OCI-LY1 (cell line): ENCODE results near the gene GLS.
"Not testable (repeated sequence)": the region's sequence is repeated elsewhere in the genome, so short reads cannot be mapped to it uniquely, and the experiment has no call there.

Source experiments
- H2AFZ ChIP-seq: fragments of 200-600 bp; sonication (generic), shearing (Covaris generic); 2 replicates; pipeline ENCODE4 v1.6.0; 2014; ENCODE audit warnings: antibody characterized with exemption, mild to moderate bottlenecking, low read length
- H3F3A ChIP-seq: fragments of 200-600 bp; sonication (generic), shearing (Covaris generic); 2 replicates; pipeline ENCODE4 v1.6.0; 2014; ENCODE audit warnings: mild to moderate bottlenecking, antibody characterized with exemption, low read length, moderate library complexity; ENCODE audit not compliant: insufficient read depth
- H3K27ac ChIP-seq: fragments of 200-600 bp; sonication (generic); 2 replicates; pipeline ENCODE4 v1.5.1; 2014; ENCODE audit warnings: low read length, mixed run types, mild to moderate bottlenecking, low read depth; ENCODE audit not compliant: poor library complexity, severe bottlenecking
- H3K27me3 ChIP-seq: fragments of 200-600 bp; sonication (generic); 2 replicates; pipeline ENCODE4 v1.6.0; 2014; ENCODE audit warnings: antibody characterized with exemption, mild to moderate bottlenecking, low read length, moderate library complexity; ENCODE audit not compliant: insufficient read depth
- H3K36me3 ChIP-seq: fragments of 200-600 bp; sonication (generic); 2 replicates; pipeline ENCODE4 v1.6.1; 2014; ENCODE audit warnings: mild to moderate bottlenecking, antibody characterized with exemption, low read length, moderate library complexity, mixed read lengths; ENCODE audit not compliant: insufficient read depth
- H3K4me1 ChIP-seq: fragments of 200-600 bp; sonication (generic); 2 replicates; pipeline ENCODE4 v1.5.1; 2014; ENCODE audit warnings: mild to moderate bottlenecking, low read length, moderate library complexity; ENCODE audit not compliant: insufficient read depth, severe bottlenecking
- H3K4me2 ChIP-seq: fragments of 200-600 bp; sonication (generic), shearing (Covaris generic); 2 replicates; pipeline ENCODE4 v1.6.1; 2014; ENCODE audit warnings: low read length
- H3K4me3 ChIP-seq: fragments of 200-600 bp; sonication (generic); 2 replicates; pipeline ENCODE4 v1.5.1; 2014; ENCODE audit warnings: low read length, low read depth, mild to moderate bottlenecking, mixed read lengths; ENCODE audit not compliant: poor library complexity, severe bottlenecking
- H3K79me2 ChIP-seq: fragments of 200-600 bp; shearing (Covaris generic); 2 replicates; pipeline ENCODE4 v1.6.1; 2016; ENCODE audit warnings: mixed run types, low read length, mixed read lengths; ENCODE audit not compliant: insufficient read depth
- H3K9ac ChIP-seq: fragments of 200-600 bp; sonication (generic), shearing (Covaris generic); 2 replicates; pipeline ENCODE4 v1.6.1; 2014; ENCODE audit warnings: mild to moderate bottlenecking, low read length, mixed read lengths
- H3K9me2 ChIP-seq: fragments of 200-600 bp; sonication (generic), shearing (Covaris generic); 2 replicates; pipeline ENCODE4 v1.6.1; 2014; ENCODE audit warnings: low read depth, mild to moderate bottlenecking, low read length, mixed read lengths
- H3K9me3 ChIP-seq: fragments of 200-600 bp; shearing (Covaris generic); 2 replicates; pipeline ENCODE4 v1.6.1; 2014; ENCODE audit warnings: low read length, mixed read lengths
- H4K20me1 ChIP-seq: fragments of 200-600 bp; sonication (generic), shearing (Covaris generic); 2 replicates; pipeline ENCODE4 v1.6.0; 2016; ENCODE audit warnings: mild to moderate bottlenecking, low read length; ENCODE audit not compliant: insufficient read depth
- EZH2 ChIP-seq: fragments of 200-600 bp; sonication (generic), shearing (Covaris generic); IDR thresholded peaks from 2 replicates; pipeline ENCODE4 v1.8.0; 2017; ENCODE audit warnings: borderline replicate concordance, mixed run types, mild to moderate bottlenecking, antibody characterized with exemption, low read length, moderate library complexity, mixed read lengths
- TF ChIP-seq, protein P1 (sequence below): fragments of 200-600 bp; sonication (generic), shearing (Covaris generic); IDR thresholded peaks from 2 replicates; pipeline ENCODE4 v1.5.1; 2017; ENCODE audit warnings: mild to moderate bottlenecking, antibody characterized with exemption, low read length, moderate library complexity, mixed read lengths

GLS gene

DNA sequence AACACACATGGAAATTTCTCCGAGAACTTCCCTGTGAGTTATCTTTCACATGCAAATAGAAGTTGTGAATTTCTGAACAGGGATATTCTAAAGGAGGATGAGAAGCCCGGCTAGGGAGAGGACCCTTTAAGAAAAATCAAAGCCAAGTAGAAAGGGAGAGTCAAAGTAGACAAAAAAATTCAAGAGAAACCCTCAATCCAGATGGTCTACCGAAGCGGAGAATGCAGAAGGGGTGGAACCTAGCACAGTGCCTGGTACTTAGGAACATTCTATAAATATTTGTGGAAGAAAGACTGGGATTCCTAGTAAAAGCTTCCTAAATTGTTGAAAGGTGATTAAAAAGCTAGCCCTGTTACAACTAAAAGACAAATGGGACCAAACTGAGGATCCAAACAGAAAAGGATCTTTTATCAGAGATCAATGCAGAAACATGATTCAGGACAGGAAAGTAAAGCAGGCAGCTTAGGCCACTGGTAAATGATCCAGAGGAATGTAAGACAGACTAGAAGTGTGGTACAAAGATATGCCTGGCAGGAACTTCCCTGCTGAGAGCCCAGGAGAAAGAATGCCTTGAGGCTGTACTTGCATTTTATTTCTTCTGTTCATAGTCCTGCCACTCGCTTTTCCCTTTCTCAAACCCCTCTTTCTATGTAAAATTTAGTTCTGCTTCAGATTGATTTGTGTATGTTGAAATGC is 19.5 kb upstream of the GLS start:
- Histone ChIP-seq H3K9me2 (no peaks in the 10 kb centered on the region), H3K4me3 (no peak overlapping the region), H3K4me1 (no peaks in the 10 kb centered on the region), H3K79me2 (no peaks in the 10 kb centered on the region), H3K9me3 (no peaks in the 10 kb centered on the region), H3K4me2 (no peak overlapping the region), H3K27ac (no peak overlapping the region), H3K27me3 (no peaks in the 10 kb centered on the region), H3F3A (no peaks in the 10 kb centered on the region), H3K9ac (no peak overlapping the region), H3K36me3 (no peaks in the 10 kb centered on the region), H4K20me1 (no peaks in the 10 kb centered on the region), H2AFZ (no peak overlapping the region)
- TF ChIP-seq, protein P1, sequence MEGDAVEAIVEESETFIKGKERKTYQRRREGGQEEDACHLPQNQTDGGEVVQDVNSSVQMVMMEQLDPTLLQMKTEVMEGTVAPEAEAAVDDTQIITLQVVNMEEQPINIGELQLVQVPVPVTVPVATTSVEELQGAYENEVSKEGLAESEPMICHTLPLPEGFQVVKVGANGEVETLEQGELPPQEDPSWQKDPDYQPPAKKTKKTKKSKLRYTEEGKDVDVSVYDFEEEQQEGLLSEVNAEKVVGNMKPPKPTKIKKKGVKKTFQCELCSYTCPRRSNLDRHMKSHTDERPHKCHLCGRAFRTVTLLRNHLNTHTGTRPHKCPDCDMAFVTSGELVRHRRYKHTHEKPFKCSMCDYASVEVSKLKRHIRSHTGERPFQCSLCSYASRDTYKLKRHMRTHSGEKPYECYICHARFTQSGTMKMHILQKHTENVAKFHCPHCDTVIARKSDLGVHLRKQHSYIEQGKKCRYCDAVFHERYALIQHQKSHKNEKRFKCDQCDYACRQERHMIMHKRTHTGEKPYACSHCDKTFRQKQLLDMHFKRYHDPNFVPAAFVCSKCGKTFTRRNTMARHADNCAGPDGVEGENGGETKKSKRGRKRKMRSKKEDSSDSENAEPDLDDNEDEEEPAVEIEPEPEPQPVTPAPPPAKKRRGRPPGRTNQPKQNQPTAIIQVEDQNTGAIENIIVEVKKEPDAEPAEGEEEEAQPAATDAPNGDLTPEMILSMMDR = no peak
- TF ChIP-seq EZH2 = no peak

GRCh38 chr2:190862128-190862527 is 18.5 kb upstream of the GLS start:
- not testable (repeated sequence) for H3K9me3 ChIP-seq, H3K9ac ChIP-seq, H3K79me2 ChIP-seq, H2AFZ ChIP-seq, H3K27ac ChIP-seq, H3K36me3 ChIP-seq, H4K20me1 ChIP-seq, H3K9me2 ChIP-seq, H3K4me2 ChIP-seq, H3K27me3 ChIP-seq, H3F3A ChIP-seq, H3K4me1 ChIP-seq, H3K4me3 ChIP-seq

- Histone ChIP-seq H3K79me2 (no peaks in the 10 kb centered on the region), H3K27ac (no peak overlapping the region), H3K27me3 (no peaks in the 10 kb centered on the region), H4K20me1 (no peaks in the 10 kb centered on the region), H3F3A (no peaks in the 10 kb centered on the region), H2AFZ (no peak overlapping the region), H3K9ac (no peak overlapping the region), H3K36me3 (no peaks in the 10 kb centered on the region; the same call in 1 of the 2 replicates), H3K4me3 (no peak overlapping the region), H3K9me2 (no peaks in the 10 kb centered on the region), H3K9me3 (no peaks in the 10 kb centered on the region), H3K4me1 (no peaks in the 10 kb centered on the region), H3K4me2 (no peak overlapping the region)
- TF ChIP-seq EZH2 = no peak
- TF ChIP-seq, protein P1 = no peak
Measured at GRCh38 chr2:190862571-190862991, 18.0 kb upstream of the GLS start.

DNA sequence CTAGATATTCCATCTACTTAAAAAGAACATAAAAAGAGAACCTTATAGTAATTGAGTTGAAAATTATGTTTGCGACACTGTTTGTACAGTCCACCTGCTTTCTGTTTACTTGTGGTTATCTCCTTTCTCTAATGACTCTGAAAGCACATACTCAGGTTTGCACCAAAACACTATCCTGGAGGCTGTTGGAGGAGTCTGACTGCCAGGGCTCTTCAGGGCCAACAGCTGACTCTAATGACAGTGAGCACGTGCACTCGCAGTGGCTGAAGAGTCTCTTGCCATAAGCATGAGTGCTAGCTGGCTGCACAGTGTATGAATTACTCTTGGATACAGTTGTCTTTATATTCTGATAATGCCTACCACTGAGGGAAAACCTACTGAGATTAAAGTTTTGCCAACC is 16.7 kb upstream of the GLS start:
- H3K9me2 ChIP-seq = no peaks in the 10 kb centered on the region
- H3K36me3 ChIP-seq = no peaks in the 10 kb centered on the region; the same call in 1 of the 2 replicates
- H3K79me2 ChIP-seq = no peaks in the 10 kb centered on the region
- H3K4me1 ChIP-seq = no peaks in the 10 kb centered on the region
- H3K9ac ChIP-seq = no peak overlapping the region
- H4K20me1 ChIP-seq = no peaks in the 10 kb centered on the region
- H3K4me2 ChIP-seq = no peak overlapping the region
- no peaks in the 10 kb centered on the region for H3K9me3 ChIP-seq
- H2AFZ ChIP-seq = no peak overlapping the region
- H3K27ac ChIP-seq = no peak overlapping the region
- H3K4me3 ChIP-seq = no peak overlapping the region
- no peaks in the 10 kb centered on the region for H3F3A ChIP-seq
- no peak for TF ChIP-seq EZH2
- TF ChIP-seq, protein P1 = no peak
- H3K27me3 ChIP-seq = no peaks in the 10 kb centered on the region
